ENCODE measurements around the gene SLIT1. TPM values are rescaled to one million over a fixed set of nuclear protein-coding genes. Genes with fewer than 3 reads are reported as not detected.

SLIT1 gene
- total RNA-seq, 1 donor from 2014 or later = 0.03 TPM

DNA sequence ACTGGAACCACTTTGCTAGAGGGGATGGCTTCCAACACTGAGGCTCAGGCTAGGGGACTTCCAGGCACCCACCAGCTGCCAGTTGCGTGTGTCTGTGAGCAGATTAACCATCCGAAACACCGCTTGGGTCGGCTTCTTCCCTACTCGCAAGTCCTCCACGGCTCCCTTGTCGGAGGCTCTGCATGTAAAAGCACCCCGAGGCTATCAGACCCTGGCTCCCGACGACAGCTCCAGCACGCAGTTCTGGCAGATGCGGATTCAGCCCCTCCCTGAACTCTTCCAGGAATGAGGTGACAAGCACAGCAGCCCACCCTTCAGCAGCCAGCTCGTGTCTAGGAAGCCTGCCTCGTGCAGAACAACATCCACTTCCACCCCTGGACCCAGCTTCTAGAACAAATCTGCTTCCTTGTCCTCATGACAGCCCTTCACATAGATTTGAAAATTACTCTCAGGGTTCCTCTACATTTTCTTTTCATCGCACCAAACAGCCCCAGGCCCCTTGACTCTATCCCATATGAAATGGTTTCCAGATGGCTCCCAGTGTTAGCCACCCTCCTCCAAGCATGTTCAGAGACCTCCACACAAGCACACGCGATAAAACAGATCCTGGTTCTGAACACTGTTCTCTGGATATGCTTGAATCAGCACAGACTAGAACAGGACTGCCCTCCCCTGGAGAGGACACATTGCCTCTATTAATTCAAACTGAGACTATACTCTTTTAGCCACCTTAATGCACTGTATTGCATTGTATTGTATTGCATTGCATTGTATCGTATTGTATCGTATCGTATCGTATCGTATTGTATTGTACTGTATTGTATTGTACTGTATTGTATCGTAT lies 44.6 kb downstream of the SLIT1 start:
- no peak for DNase-seq (ENCODE audit: low read depth)

DNA sequence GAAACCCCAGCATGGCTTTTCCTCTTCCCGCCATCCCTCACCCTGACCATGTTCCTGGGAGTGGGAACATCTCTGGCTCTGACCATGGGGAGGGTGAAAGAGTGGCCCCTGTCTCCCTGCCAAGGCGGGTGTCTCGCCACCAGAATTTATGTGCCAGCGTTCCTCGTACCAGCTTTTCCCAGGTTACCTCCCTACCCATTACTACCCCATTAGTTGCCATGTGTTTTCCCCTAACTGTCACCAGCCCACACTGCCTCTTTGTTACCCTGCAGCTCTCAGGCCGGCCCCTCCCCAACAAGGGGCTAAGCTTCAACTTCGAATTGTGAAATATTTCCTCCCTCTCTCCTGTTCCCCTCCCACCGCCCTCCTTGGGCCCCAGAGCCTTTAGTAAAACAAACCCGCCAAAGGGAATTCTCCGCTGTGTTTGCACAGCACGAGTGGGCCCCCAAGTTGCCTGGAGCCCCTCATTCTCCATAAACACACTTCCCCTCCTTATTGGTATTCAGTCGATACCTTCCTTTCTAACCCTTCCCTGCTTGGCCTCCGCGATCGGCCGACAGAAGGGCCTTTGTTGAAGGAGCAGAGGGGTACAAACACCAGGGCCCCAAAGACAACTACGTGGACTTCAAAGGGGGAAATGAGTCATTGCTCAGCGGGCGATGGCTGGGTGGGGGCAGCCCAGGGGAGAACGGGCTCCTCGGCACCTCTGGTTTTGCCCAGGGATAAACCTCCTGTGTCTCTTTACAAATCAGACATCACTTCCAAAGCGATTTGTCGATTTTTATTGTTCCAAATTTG lies 45.5 kb downstream of the SLIT1 start:
- no peak for DNase-seq (ENCODE audit: low read depth)

DNA sequence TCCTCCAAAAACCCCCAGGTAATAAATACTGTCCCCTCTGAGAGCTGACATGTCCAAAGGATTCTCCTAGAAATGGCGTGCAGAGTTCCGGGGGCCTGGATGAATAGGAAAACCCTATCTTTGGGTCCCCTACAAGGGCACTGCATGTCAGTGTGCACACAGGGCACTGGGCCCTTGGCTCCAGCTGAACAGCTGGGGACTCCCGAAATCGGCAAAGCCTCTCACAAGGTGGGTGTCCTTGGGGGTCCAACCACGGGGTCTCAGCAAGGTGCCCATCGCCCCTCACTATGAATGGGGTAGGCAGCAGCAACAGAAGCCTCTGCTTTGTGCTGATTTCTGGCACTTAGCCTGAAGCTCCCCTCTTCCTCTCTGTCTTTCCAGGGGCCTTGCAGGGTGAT lies 46.1 kb downstream of the SLIT1 start:
- DNase-seq (ENCODE audit: low read depth) = no peak

DNA sequence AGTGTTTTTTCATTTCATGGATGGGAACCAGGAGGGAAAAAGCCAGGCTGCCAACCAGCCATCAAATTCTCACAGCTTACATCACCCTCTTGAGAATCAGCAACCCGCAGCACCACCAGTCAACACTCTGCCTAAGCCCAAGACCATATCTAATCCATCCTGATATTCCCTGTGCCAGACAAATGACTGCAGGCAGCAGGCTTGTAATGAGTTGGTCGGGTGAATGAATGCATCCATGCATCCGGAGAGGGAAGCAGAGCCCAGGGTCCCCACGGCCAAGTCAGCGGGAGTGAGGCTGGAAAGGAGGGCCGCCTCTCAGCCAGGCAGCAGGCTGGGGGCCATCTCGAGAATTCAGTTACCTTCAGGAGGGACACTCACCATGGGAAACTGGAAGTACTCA lies 46.9 kb downstream of the SLIT1 start:
- no peak for DNase-seq (ENCODE audit: low read depth)

DNA sequence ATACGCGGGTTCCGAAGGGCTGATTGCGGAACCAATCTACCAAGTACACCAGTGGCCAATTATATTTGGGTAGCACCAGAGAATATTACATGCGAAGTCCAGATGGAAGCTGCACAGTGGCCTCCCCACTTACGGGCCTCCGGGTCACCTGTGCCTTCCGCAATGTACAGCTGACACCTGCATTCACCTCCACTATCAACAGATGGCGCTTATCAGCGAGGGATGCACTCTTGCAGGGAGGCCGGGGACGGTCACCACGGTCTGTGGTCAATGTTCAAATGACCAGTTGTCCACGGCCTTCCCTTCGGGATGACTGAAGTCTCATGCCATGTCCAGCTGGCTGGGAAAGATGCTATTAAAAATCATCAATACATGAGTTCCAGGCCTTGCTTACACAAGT lies 47.6 kb downstream of the SLIT1 start:
- DNase-seq (ENCODE audit: low read depth) = peak; percentile 31

DNA sequence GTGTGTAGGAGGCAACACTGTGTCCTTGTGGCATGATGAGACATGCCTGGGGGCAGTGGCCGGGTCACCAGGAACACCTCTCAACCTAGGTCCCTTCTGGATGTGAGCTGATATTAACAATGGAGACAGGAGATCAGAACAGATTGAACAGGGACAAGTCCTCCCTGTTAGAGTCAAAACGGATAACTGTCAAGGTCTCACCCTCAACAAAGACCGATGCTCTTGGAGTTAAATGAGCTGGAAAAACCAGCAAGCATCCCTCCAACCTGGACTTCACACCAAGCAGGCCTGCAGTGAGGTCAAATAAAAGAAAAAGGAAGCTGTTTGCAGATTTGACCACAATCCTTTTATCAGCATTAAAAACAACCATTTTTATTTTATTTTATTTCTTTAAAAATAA lies 49.0 kb downstream of the SLIT1 start:
- no peak for DNase-seq (ENCODE audit: low read depth)

DNA sequence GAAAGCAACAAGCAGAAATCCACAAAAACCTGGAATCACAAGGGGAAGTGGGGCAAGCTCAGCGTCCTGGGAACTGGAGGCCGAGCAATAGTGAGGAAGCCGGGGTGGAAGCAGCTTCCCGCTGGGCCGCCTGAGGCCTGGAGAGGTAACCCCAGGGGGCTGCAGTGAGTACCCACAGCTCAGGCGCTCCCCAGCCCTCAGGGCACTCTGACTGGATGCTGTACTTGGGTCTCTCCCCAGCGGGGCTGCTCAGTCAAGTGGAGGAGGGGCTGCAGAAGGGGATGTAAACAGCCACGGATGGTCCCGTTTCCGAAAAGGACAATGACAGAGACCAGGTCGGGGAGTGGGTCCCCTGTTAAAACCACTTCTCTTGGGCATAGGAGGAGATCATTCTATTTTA lies 50.3 kb downstream of the SLIT1 start:
- DNase-seq (ENCODE audit: low read depth) = no peak

DNA sequence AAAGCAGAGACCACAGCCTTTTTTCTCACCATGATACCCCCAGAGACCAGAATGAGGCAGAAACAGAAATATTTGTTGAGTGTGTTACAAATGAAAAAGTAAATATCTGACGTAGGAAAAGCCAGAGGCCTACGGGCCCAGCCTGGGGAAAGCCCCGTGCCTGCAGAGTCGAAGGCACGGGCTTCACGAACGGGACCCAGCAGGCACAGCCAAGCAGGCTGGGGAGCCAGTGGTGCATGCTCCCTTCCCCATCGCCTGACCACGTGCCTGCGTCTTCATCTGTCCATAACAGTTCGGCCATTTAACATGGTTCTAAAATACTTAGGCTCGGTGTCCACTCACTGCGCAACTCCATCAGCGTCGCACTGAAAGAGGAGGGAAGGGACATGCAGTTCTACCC lies 50.8 kb downstream of the SLIT1 start:
- no peak for DNase-seq (ENCODE audit: low read depth)

DNA sequence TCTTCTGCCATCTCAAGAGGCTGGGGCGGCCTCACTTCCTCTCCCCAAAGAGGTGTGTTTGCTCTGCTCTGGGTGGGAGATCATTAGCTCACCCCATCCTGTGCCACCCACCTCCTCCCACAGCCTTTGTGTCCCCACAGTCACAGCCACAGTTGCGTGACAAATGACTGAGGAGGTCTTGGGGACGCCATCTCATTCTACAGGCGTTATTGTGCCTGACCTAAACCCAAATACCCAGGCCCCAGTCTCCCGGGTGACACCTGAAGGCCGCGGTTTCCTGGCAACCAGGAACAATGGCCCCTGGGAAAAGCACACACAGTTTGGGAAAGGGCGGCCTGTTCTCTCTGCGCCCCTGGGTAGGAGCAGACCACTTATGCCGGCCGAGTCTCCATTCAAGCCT lies 51.6 kb downstream of the SLIT1 start:
- no peak for DNase-seq (ENCODE audit: low read depth)

DNA sequence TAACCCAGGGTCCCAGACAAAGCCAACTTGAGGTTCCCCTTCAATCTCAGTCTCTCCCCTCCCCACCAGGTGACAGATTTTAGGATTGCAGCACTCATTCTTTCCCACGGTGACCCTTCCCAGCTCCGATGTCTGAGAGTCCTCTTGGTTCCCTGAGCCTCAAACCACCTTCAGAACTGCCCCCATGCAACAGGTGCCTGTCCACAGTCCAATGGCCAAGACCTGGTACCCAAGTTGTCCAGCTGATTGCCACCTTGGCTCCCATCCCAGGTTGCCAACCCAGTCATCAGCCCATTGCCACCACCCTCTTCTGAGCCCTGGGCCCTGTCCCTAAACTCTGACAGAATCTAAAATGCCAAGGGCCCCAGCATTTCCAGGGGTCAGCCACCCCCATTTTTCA lies 53.5 kb downstream of the SLIT1 start:
- no peak for DNase-seq (ENCODE audit: low read depth)

DNA sequence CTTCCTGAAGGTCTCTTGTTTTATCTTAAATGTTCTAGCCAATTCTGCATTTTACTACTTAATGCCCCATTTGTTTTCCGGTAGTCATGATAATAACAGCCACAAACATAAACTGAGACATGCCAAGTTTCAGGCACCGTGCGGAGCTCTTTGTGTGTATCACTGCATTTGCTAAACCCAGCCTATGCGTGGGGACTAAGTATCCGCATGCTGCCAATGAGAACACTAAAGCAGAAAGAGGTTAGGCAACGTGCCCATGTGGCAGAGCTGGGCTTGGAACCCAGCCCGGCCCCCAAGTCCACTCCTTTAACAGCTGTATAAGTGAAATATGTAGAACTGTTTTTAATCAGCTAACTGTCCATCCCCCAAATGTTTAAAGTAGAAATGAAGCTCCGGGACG lies 54.1 kb downstream of the SLIT1 start:
- DNase-seq (ENCODE audit: low read depth) = peak; percentile 35

DNA sequence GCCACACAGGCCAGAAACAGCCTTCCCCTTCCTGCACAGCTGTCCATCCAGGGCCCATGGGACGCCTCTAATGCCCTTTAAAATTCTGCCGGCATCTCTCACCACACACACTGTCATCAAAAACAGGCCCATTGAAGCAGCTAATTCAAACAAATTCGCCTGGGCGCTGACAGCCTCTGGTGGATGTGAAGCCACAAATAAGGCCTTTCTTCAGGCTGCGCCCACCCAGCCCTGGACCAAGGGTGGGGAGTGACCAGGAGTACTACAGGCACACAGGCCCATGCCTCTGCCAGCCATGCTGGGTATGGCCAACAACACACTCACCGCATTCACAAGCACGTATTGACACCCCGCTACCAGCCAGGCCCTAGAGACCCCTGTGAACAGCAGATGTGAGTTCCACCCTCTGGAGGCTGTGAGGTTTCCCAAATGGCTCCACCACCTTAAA lies 54.6 kb downstream of the SLIT1 start:
- DNase-seq (ENCODE audit: low read depth) = peak; percentile 50

DNA sequence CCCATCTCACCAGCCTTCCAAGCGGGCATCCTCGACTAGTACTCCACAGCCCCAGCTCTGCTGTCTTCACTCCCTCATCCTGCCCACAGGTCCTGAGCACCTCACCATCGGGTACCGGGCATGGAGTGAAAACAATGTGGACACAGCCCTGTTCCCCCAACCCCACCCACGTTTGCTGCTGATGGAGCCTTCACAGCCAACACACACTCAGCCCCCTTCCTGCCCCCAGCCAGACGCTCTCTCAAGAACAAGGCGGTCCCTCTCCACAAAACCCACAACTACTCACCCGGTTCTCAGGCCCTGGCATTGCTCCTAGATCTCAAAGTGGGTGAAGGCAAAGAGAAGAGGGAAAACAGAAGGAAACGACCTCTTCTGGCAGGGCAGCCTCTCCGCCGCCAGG lies 56.1 kb downstream of the SLIT1 start:
- DNase-seq (ENCODE audit: low read depth) = peak; percentile 5

DNA sequence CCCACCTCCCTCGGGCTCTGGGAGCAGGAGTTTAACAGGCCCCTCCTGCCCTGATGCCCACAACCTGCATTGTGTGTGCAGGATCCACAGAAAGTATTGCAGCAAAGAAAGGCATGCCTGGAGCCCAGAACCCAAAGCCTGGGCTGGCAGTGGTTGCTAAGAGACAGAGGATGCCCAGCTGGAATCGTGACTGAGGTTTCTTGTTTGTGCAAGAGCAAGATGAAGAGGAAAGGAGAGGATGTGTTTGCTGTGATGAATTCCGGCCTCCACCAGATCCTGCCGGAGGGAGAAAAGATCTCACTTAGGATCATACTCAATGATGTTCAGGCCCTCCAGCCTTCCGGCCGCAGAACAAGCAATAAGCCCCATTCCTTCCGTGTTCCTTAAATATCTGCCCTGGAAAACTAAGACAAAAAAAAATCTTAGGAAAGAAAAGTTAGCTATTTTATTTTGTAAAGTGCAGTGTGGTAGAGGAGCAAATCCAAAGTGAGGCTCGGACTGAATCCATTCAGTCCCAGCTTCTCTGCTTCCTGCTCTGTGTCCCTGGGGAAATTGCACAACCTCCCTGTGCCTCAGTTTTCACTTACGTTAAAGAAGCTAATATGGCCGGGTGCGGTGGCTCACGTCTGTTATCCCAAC lies 57.1 kb downstream of the SLIT1 start:
- DNase-seq (ENCODE audit: low read depth) = peak; percentile 17

DNA sequence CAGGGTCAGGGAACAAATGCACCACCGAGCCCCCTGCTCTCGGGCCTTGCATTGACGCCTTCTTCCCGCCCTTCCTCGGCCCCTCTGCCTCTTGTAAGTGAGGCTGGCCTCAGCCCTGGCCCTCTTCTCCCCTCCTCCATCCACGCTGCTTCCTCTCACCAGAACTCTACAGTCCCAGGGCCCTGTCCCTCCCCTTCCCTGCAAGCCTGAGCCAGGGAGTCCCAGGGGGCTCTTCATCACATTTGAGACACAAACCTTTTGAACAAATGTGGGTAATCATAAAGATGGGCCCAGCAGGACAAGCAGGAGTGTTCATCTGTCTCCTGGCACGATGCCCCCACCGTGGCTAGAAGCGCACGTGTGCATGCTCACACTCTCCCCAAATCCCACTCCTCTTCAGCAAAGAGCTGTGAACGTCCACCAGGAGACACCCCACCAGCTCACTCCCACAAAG lies 57.7 kb downstream of the SLIT1 start:
- no peak for DNase-seq (ENCODE audit: low read depth)

DNA sequence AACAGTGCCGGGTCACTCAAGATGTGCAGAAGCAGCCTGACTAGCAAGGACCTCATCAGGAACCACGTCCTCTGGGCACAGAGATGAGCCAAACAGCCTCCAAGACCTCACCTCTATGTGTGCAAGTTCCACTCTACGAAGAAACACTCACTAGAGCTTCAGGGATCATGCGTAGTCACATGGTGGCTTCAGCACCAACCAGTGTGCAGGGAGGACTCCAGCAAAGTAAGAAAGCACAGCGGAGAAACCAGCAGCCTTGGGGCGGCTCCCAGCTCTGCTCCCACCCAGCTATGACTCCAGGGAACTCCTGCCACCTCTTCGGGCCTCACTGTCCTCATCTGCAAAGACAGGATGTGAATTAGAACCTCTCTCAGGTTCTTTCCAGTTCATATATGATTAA lies 58.2 kb downstream of the SLIT1 start:
- DNase-seq (ENCODE audit: low read depth) = no peak

DNA sequence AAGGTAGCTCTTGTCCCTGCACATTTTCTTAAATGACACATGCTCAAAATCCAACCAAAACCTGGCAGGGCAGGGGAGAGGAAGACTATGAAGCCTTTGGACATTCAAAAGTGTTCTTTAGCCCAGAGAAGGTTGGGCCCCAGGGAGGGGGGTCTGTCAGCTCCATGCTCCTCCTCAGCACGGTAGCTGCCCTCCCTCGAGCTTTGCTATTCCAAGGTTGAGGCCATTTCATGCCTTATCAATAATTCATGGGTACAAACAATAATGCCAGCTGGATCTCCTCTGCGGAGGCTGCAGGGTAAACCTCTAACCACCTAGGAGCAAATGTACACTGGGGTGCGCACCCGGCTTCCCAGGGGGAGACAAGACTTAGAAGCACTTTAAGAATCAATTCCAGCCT lies 61.5 kb downstream of the SLIT1 start:
- no peak for DNase-seq (ENCODE audit: low read depth)

DNA sequence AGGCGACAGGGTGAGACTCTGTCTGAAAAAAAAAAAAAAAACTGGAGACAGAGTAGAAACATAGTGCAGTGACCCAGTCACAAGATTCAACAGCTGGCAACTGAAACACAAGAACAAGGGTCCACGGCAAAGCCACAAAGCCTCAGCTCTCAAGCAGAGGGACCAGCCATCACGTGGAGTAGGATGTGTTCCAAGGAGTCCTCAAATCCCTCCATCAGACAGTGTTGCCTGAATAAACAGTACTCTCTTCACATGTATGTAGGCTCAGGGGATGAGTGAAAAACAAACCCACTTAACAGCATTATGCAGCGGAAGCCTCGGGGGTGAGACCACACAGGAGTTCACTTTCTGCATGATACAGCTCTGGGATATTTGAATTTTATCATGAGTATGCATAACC lies 62.0 kb downstream of the SLIT1 start:
- DNase-seq (ENCODE audit: low read depth) = peak; percentile 71

DNA sequence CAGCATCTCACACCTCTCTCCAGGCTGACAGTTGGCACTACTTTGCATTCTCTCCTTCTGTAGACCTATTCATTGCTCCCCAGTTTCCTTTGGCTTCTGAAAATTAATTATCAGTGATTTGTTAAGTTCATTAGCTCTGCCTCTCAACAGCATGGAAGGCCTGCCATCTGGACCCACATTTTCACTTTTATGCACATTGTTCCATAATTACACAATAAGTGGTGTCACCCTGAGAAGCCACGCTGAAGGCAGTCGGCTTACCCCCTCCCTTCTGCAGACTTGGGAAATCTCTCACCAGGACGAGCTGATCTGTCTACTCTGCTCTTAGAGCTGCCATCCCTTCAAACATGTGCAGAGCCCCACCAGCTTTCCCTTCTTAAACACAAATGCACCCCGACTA lies 64.7 kb downstream of the SLIT1 start:
- DNase-seq (ENCODE audit: low read depth) = no peak

DNA sequence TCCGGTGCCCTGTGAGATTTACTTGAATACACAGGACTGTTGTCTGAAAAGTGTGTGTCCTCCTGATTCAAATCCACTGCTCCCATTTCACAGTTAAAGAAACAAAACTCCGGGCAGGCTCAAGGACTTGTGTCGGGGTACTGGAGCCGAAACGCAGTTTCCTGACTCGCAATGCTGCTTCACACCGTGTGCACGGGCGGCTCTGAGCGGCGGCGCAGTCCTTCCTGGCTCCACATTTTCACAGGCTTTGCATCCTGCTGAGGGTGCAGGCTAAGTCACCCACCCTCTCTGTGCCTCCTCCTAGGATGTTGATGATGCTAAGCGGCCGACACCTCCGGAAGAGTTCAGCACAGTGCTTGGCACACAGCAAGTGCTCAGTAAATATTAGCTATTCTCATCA lies 65.4 kb downstream of the SLIT1 start:
- DNase-seq (ENCODE audit: low read depth) = no peak

DNA sequence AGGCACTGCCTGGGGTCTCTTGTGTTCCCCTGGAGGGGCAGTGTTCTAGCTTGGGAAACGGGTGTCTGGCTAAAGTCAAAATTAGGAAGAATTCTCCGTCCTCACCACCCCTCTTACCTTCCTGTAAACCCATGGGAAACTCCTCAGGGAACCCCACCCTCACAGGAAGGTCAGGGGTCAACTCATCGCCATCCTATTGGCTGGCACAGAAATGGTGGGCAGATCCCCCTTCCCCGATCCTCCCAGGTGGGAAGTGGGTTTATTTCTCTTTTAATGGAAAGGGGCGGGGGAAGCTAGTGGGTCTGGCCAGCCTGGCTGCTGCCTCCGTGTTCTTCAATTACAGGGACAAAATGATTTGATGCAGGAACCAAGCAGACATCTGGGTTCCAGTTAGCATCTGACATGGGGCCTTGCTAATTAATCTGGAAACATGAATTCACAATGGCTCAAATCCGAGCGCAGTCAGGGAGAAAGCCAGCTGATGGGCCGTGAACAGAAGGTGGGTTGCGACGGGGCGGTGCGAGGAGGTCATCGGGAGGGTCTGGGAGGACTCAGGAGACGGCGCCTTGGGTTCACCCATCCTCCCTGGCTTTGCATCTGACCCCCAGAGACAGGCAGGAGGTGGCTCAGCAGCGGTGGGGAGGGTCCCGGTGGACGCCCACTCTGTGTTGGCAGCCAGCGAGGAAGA lies 66.6 kb downstream of the SLIT1 start:
- DNase-seq (ENCODE audit: low read depth) = no peak

Measured in myocyte (in vitro differentiated cells).